Skeletal muscle tissue (tissue), 4 donors: ENCODE data around the gene SPATA19. TPM values are rescaled to one million over a fixed set of nuclear protein-coding genes. Genes with fewer than 3 reads are reported as not detected.

Experiments
- H3K27ac ChIP-seq: one replicate; pipeline ENCODE4 v1.7.0; 2013; ENCODE audit warnings: mild to moderate bottlenecking, low read depth, low read length, inconsistent platforms
- H3K27me3 ChIP-seq, 3 donors: one replicate each; pipeline ENCODE4 v1.7.0; 2013; ENCODE audit warnings: low read length in 3 of 3; ENCODE audit not compliant: control insufficient read depth in 3 of 3, insufficient read depth in 3 of 3
- H3K36me3 ChIP-seq, 3 donors: one replicate each; pipeline ENCODE4 v1.7.0; 2013; ENCODE audit warnings: low read length in 3 of 3; ENCODE audit not compliant: control insufficient read depth in 3 of 3, insufficient read depth in 3 of 3
- H3K4me1 ChIP-seq, 3 donors: one replicate each; pipeline ENCODE4 v1.7.0; 2013; ENCODE audit warnings: low read length in 3 of 3, mild to moderate bottlenecking in 3 of 3; ENCODE audit not compliant: control insufficient read depth in 3 of 3, insufficient read depth in 3 of 3
- H3K4me3 ChIP-seq, 3 donors: one replicate each; pipeline ENCODE4 v1.7.0; 2013; ENCODE audit warnings: low read length in 3 of 3
- H3K9ac ChIP-seq, 3 donors: one replicate each; pipeline ENCODE4 v1.7.0; 2013; ENCODE audit warnings: low read length in 3 of 3, mild to moderate bottlenecking in 3 of 3, moderate library complexity in 2 of 3, low read depth in 1 of 3
- H3K9me3 ChIP-seq, 3 donors: one replicate each; pipeline ENCODE4 v1.7.0; 2013; ENCODE audit warnings: low read length in 3 of 3; ENCODE audit not compliant: control insufficient read depth in 3 of 3
- total RNA-seq: library from RNA; depleted of rRNA; stranded (reverse); fragments of >200 nt; gene quantifications from one replicate; pipeline ENCODE4 v1.2.3, GENCODE V29; 2014
- donor health status: Osteomylitis.

The SPATA19 gene
- not detected for total RNA-seq

GRCh38 chr11:133845413-133845812 lies at the start of gene SPATA19:
Gene SPATA19, minus strand, starts transcription at chr11:133845513. Its CDS starts 67 bp downstream, at chr11:133845446.
- H3K9me3 ChIP-seq, result no peaks in the 10 kb centered on the region
- no peaks in the 10 kb centered on the region for H3K36me3 ChIP-seq
- H3K4me3 ChIP-seq, result no peak within 1 kb of the TSS
- no peak within 1 kb of the TSS for H3K9ac ChIP-seq
- H3K4me1 ChIP-seq, result no peaks in the 10 kb centered on the region
- H3K27me3 ChIP-seq, result peaks cover 0 to 16% (median 4%) of the 10 kb centered on the region in 3 donors
- H3K27ac ChIP-seq, result no peak within 1 kb of the TSS

GRCh38 chr11:133895061-133895479 lies 49.8 kb upstream of the SPATA19 start:
- Histone ChIP-seq H3K27me3 (peaks cover 5 to 18% (median 15%) of the 10 kb centered on the region in 3 donors), H3K9ac (no peak overlapping the region), H3K9me3 (no peaks in the 10 kb centered on the region), H3K27ac (no peak overlapping the region), H3K4me1 (no peaks in the 10 kb centered on the region), H3K36me3 (peaks cover 0 to 4% (median 4%) of the 10 kb centered on the region in 3 donors), H3K4me3 (no peak overlapping the region)

GRCh38 chr11:133893381-133893780 lies 48.1 kb upstream of the SPATA19 start:
- Histone ChIP-seq H3K27me3 (peaks cover 5 to 18% (median 15%) of the 10 kb centered on the region in 3 donors), H3K36me3 (peaks cover 0 to 4% (median 2%) of the 10 kb centered on the region in 3 donors), H3K9ac (no peak overlapping the region), H3K4me3 (no peak overlapping the region), H3K27ac (no peak overlapping the region), H3K4me1 (no peaks in the 10 kb centered on the region), H3K9me3 (no peaks in the 10 kb centered on the region)

- Histone ChIP-seq H3K4me1 (no peaks in the 10 kb centered on the region), H3K27me3 (peaks cover 5 to 18% (median 15%) of the 10 kb centered on the region in 3 donors), H3K4me3 (no peak overlapping the region), H3K9me3 (no peaks in the 10 kb centered on the region), H3K9ac (no peak overlapping the region), H3K27ac (no peak overlapping the region), H3K36me3 (peaks cover 0 to 4% (median 2%) of the 10 kb centered on the region in 3 donors)
These were observed 47.5 kb upstream of the SPATA19 start for GRCh38 chr11:133892584-133893380.

- Histone ChIP-seq H3K27me3 (peaks cover 5 to 18% (median 15%) of the 10 kb centered on the region in 3 donors), H3K36me3 (peaks cover 0 to 4% (median 2%) of the 10 kb centered on the region in 3 donors), H3K9me3 (no peaks in the 10 kb centered on the region), H3K27ac (no peak overlapping the region), H3K9ac (no peak overlapping the region), H3K4me1 (no peaks in the 10 kb centered on the region), H3K4me3 (no peak overlapping the region)
These were observed 46.8 kb upstream of the SPATA19 start for GRCh38 chr11:133892126-133892525.

- H3K27ac ChIP-seq, result no peak overlapping the region
- no peaks in the 10 kb centered on the region for H3K9me3 ChIP-seq
- H3K4me1 ChIP-seq, result no peaks in the 10 kb centered on the region
- H3K4me3 ChIP-seq, result no peak overlapping the region
- H3K27me3 ChIP-seq, result peaks cover 5 to 18% (median 17%) of the 10 kb centered on the region in 3 donors
- H3K36me3 ChIP-seq, result no peaks in the 10 kb centered on the region
- no peak overlapping the region for H3K9ac ChIP-seq
These were observed 44.6 kb upstream of the SPATA19 start for GRCh38 chr11:133889893-133890292.

GRCh38 chr11:133889188-133889587 lies 43.9 kb upstream of the SPATA19 start:
- Histone ChIP-seq H3K4me3 (no peak overlapping the region), H3K27me3 (peaks cover 5 to 17% (median 15%) of the 10 kb centered on the region in 3 donors), H3K27ac (no peak overlapping the region), H3K9me3 (no peaks in the 10 kb centered on the region), H3K4me1 (no peaks in the 10 kb centered on the region), H3K9ac (no peak overlapping the region), H3K36me3 (no peaks in the 10 kb centered on the region)

GRCh38 chr11:133887692-133888332 lies 42.5 kb upstream of the SPATA19 start:
- Histone ChIP-seq H3K27ac (no peak overlapping the region), H3K27me3 (peaks cover 2 to 11% (median 7%) of the 10 kb centered on the region in 3 donors), H3K9me3 (no peaks in the 10 kb centered on the region), H3K9ac (no peak overlapping the region), H3K4me3 (no peak overlapping the region), H3K36me3 (no peaks in the 10 kb centered on the region), H3K4me1 (no peaks in the 10 kb centered on the region)

- Histone ChIP-seq H3K4me1 (no peaks in the 10 kb centered on the region), H3K27ac (no peak overlapping the region), H3K36me3 (no peaks in the 10 kb centered on the region), H3K27me3 (peaks cover 0 to 2% (median 0%) of the 10 kb centered on the region in 3 donors), H3K4me3 (no peak overlapping the region), H3K9me3 (no peaks in the 10 kb centered on the region), H3K9ac (no peak overlapping the region)
These were observed 40.7 kb upstream of the SPATA19 start for GRCh38 chr11:133886029-133886428.

GRCh38 chr11:133872160-133872559 lies 26.8 kb upstream of the SPATA19 start:
- Histone ChIP-seq H3K27ac (no peak overlapping the region), H3K4me3 (no peak overlapping the region), H3K36me3 (no peaks in the 10 kb centered on the region), H3K27me3 (no peaks in the 10 kb centered on the region), H3K4me1 (no peaks in the 10 kb centered on the region), H3K9me3 (no peaks in the 10 kb centered on the region), H3K9ac (no peak overlapping the region)
